HG02885 (cell line): ENCODE data around the gene ALCAM.

Experiments
- ATAC-seq: cut with Tn5 transposase; IDR thresholded peaks from one replicate; pipeline ENCODE4 v1.9.1; 2021; ENCODE audit warnings: mild to moderate bottlenecking; ENCODE audit not compliant: unreplicated experiment, poor library complexity

The ALCAM gene

GRCh38 chr3:105613120-105613519, 246.4 kb downstream of the ALCAM start:
- no peak for ATAC-seq

GRCh38 chr3:105614288-105615030, 247.8 kb downstream of the ALCAM start:
- no peak for ATAC-seq

- ATAC-seq, result no peak
These were observed 249.1 kb downstream of the ALCAM start for GRCh38 chr3:105615814-105616213.

- ATAC-seq, result no peak
These were observed 249.8 kb downstream of the ALCAM start for GRCh38 chr3:105616374-105617121.

- ATAC-seq, result no peak
These were observed 251.8 kb downstream of the ALCAM start for GRCh38 chr3:105618556-105618955.

- no peak for ATAC-seq
These were observed 252.9 kb downstream of the ALCAM start for GRCh38 chr3:105619651-105620050.

GRCh38 chr3:105620236-105620635, 253.5 kb downstream of the ALCAM start:
- no peak for ATAC-seq

- ATAC-seq, result no peak
These were observed 255.5 kb downstream of the ALCAM start for GRCh38 chr3:105622169-105622568.
